Epithelial cell of alveolus of lung (primary cell): ENCODE data around the gene RORC. TPM values are rescaled to one million over a fixed set of nuclear protein-coding genes. Genes with fewer than 3 reads are reported as not detected.

Source experiments
- total RNA-seq: library from RNA; depleted of rRNA; stranded (reverse); fragments of >200 nt; gene quantifications from 2 replicates; pipeline ENCODE4 v1.2.1, GENCODE V29; 2015

RORC gene
- total RNA-seq: not detected in 2 replicates

GRCh38 chr1:151831605-151832004, at the start of gene RORC:
Gene RORC, minus strand, starts transcription at chr1:151831802. Its CDS starts 38 bp downstream, at chr1:151831764.

GRCh38 chr1:151853411-151853943, 21.9 kb upstream of the RORC start, which contains the start of gene THEM5:
Gene THEM5, minus strand, starts transcription at chr1:151853712. Its CDS starts 147 bp downstream, at chr1:151853565.

GRCh38 chr1:151839457-151840403, 8.1 kb upstream of the RORC start, which contains the start of gene C2CD4D:
Gene C2CD4D, minus strand, starts transcription at chr1:151839820. Its CDS starts 831 bp downstream, at chr1:151838989.

GRCh38 chr1:151805066-151805820, 26.4 kb downstream of the RORC start, which contains the start of gene LINGO4:
Gene LINGO4, minus strand, starts transcription at chr1:151805419. Its CDS starts 2,715 bp downstream, at chr1:151802704.

GRCh38 chr1:151790071-151790939, 41.3 kb downstream of the RORC start, which contains the start of gene TDRKH:
Gene TDRKH, minus strand, starts transcription at chr1:151790500. Its CDS starts 7,478 bp downstream, at chr1:151783022.

GRCh38 chr1:151762941-151763921, 68.4 kb downstream of the RORC start, which contains the start of gene MRPL9:
Gene MRPL9, minus strand, starts transcription at chr1:151763496. Its CDS starts 17 bp downstream, at chr1:151763479.

Other genes with a start within 250 kb of the RORC start
- gene SNX27, start 219.8 kb downstream of the RORC start, total RNA-seq: 13.8 and 20.5 TPM in 2 replicates
- not detected in 2 replicates for gene CELF3, start 115.0 kb downstream of the RORC start, total RNA-seq
- not detected in 2 replicates for gene RIIAD1, start 110.3 kb downstream of the RORC start, total RNA-seq
- gene MRPL9, start 68.3 kb downstream of the RORC start, total RNA-seq: 72.8 and 92.9 TPM in 2 replicates
- 1.1 and 4.1 TPM in 2 replicates for gene TDRKH, start 41.3 kb downstream of the RORC start, total RNA-seq
- gene LINGO4, start 26.4 kb downstream of the RORC start, total RNA-seq: not detected in 2 replicates
- not detected in 2 replicates for gene C2CD4D, start 8.0 kb upstream of the RORC start, total RNA-seq
- gene THEM5, start 21.9 kb upstream of the RORC start, total RNA-seq: not detected in 2 replicates
- 9.9 and 13.7 TPM in 2 replicates for gene THEM4, start 77.7 kb upstream of the RORC start, total RNA-seq
- 75.2 and 168 TPM in 2 replicates for gene S100A10, start 162.1 kb upstream of the RORC start, total RNA-seq
- 164 and 641 TPM in 2 replicates for gene S100A11, start 205.2 kb upstream of the RORC start, total RNA-seq